T-helper 17 cell (primary cell): Measurements from ENCODE around the gene ASB13. TPM values are rescaled to one million over a fixed set of nuclear protein-coding genes. Genes with fewer than 3 reads are reported as not detected.

Experiments used
- ATAC-seq: fragments of 150-1000 bp; cut with Tn5 transposase; 2 replicates; pipeline ENCODE4 v1.10.0; 2021; ENCODE audit warnings: mild to moderate bottlenecking, moderate library complexity
- DNase-seq, 3 donors: peaks; one replicate each; pipeline versions ENCODE4 v3.0.0 to v3.0.0-alpha.2; 2020 to 2021
- H3K9me3 ChIP-seq: one replicate; pipeline ENCODE4 v1.7.0; 2013; ENCODE audit warnings: low read length, mild to moderate bottlenecking; ENCODE audit not compliant: control insufficient read depth, poor library complexity, severe bottlenecking
- H3K27ac Mint-ChIP-seq: one replicate; pipeline ENCODE4 v1.8.0; 2022; ENCODE audit warnings: mild to moderate bottlenecking, moderate library complexity, mixed read lengths
- H3K27me3 Mint-ChIP-seq: one replicate; pipeline ENCODE4 v1.8.0; 2022; ENCODE audit warnings: mixed read lengths
- H3K36me3 Mint-ChIP-seq: one replicate; pipeline ENCODE4 v1.8.0; 2022; ENCODE audit warnings: low read depth, mixed read lengths
- H3K4me1 Mint-ChIP-seq: one replicate; pipeline ENCODE4 v1.8.0; 2022; ENCODE audit warnings: mild to moderate bottlenecking, mixed read lengths
- H3K4me3 Mint-ChIP-seq: one replicate; pipeline ENCODE4 v1.8.0; 2022; ENCODE audit warnings: mild to moderate bottlenecking, moderate library complexity, mixed read lengths
- total RNA-seq, 4 donors: library from RNA in 2 of 4; stranded (reverse) in 2 of 4; gene quantifications; one replicate each; pipeline ENCODE4 v1.2.3 and lab custom pipeline; 2022 to 2026

The ASB13 gene
- total RNA-seq, 2 donors from 2014 or later, result 6.0 to 11.6 TPM

GRCh38 chr10:5663692-5664427, 2.5 kb downstream of the ASB13 start:
- no peak overlapping the region for H3K27ac Mint-ChIP-seq
- no peaks in the 10 kb centered on the region for H3K27me3 Mint-ChIP-seq
- H3K9me3 ChIP-seq, result no peaks in the 10 kb centered on the region
- H3K36me3 Mint-ChIP-seq, result no peaks in the 10 kb centered on the region
- H3K4me3 Mint-ChIP-seq, result no peak overlapping the region
- peaks cover 39% of the 10 kb centered on the region for H3K4me1 Mint-ChIP-seq
- ATAC-seq (no peak), DNase-seq (no peak)

- no peak for DNase-seq
- no peak for ATAC-seq
- Mint-ChIP-seq H3K27me3 (no peaks in the 10 kb centered on the region), H3K27ac (no peak overlapping the region), H3K36me3 (no peaks in the 10 kb centered on the region), H3K4me3 (no peak overlapping the region), H3K4me1 (peaks cover 41% of the 10 kb centered on the region)
- no peaks in the 10 kb centered on the region for H3K9me3 ChIP-seq
These were observed 3.5 kb downstream of the ASB13 start for GRCh38 chr10:5662708-5663579.

GRCh38 chr10:5661043-5661442, 5.4 kb downstream of the ASB13 start:
- Mint-ChIP-seq H3K27me3 (no peaks in the 10 kb centered on the region), H3K4me3 (no peak overlapping the region), H3K4me1 (peaks cover 46% of the 10 kb centered on the region), H3K27ac (peak overlapping the region; percentile 77), H3K36me3 (no peaks in the 10 kb centered on the region)
- no peak for ATAC-seq
- no peak for DNase-seq
- H3K9me3 ChIP-seq, result no peaks in the 10 kb centered on the region

GRCh38 chr10:5659702-5660528, 6.5 kb downstream of the ASB13 start:
- ATAC-seq (peak; percentile 55), DNase-seq (no peak)
- H3K9me3 ChIP-seq, result no peaks in the 10 kb centered on the region
- Mint-ChIP-seq H3K4me3 (peak overlapping the region; percentile 36), H3K36me3 (peaks cover 2% of the 10 kb centered on the region), H3K4me1 (peaks cover 50% of the 10 kb centered on the region), H3K27me3 (no peaks in the 10 kb centered on the region), H3K27ac (peak overlapping the region; percentile 77)

GRCh38 chr10:5658871-5659618, 7.3 kb downstream of the ASB13 start:
- no peak for DNase-seq
- Mint-ChIP-seq H3K27me3 (no peaks in the 10 kb centered on the region), H3K4me3 (no peak overlapping the region), H3K4me1 (peaks cover 46% of the 10 kb centered on the region), H3K36me3 (peaks cover 2% of the 10 kb centered on the region), H3K27ac (no peak overlapping the region)
- no peak for ATAC-seq
- H3K9me3 ChIP-seq, result no peaks in the 10 kb centered on the region

- ATAC-seq (no peak), DNase-seq (no peak)
- peaks cover 42% of the 10 kb centered on the region for H3K4me1 Mint-ChIP-seq
- H3K27ac Mint-ChIP-seq, result peak overlapping the region; percentile 53
- no peaks in the 10 kb centered on the region for H3K9me3 ChIP-seq
- peak overlapping the region; percentile 25 for H3K4me3 Mint-ChIP-seq
- no peaks in the 10 kb centered on the region for H3K27me3 Mint-ChIP-seq
- peaks cover 2% of the 10 kb centered on the region for H3K36me3 Mint-ChIP-seq
These were observed 9.4 kb downstream of the ASB13 start for GRCh38 chr10:5656737-5657579.

- Mint-ChIP-seq H3K36me3 (peaks cover 3% of the 10 kb centered on the region), H3K4me1 (peaks cover 32% of the 10 kb centered on the region), H3K27me3 (no peaks in the 10 kb centered on the region), H3K27ac (peak overlapping the region; percentile 79), H3K4me3 (peak overlapping the region; percentile 47)
- no peaks in the 10 kb centered on the region for H3K9me3 ChIP-seq
- DNase-seq, result no peak
- peak; percentile 68 for ATAC-seq
These were observed 11.3 kb downstream of the ASB13 start for GRCh38 chr10:5655121-5655520.

GRCh38 chr10:5654218-5654755, 12.1 kb downstream of the ASB13 start:
- no peaks in the 10 kb centered on the region for H3K9me3 ChIP-seq
- peaks cover 26% of the 10 kb centered on the region for H3K4me1 Mint-ChIP-seq
- no peak overlapping the region for H3K4me3 Mint-ChIP-seq
- ATAC-seq (no peak), DNase-seq (no peak)
- H3K27me3 Mint-ChIP-seq, result no peaks in the 10 kb centered on the region
- peaks cover 6% of the 10 kb centered on the region for H3K36me3 Mint-ChIP-seq
- H3K27ac Mint-ChIP-seq, result peak overlapping the region; percentile 79

GRCh38 chr10:5652746-5653145, 13.6 kb downstream of the ASB13 start:
- Mint-ChIP-seq H3K4me3 (no peak overlapping the region), H3K27ac (no peak overlapping the region), H3K27me3 (no peaks in the 10 kb centered on the region), H3K36me3 (peaks cover 6% of the 10 kb centered on the region), H3K4me1 (peaks cover 24% of the 10 kb centered on the region)
- ATAC-seq (no peak), DNase-seq (no peak)
- no peaks in the 10 kb centered on the region for H3K9me3 ChIP-seq

- Mint-ChIP-seq H3K36me3 (peaks cover 6% of the 10 kb centered on the region), H3K4me1 (peaks cover 15% of the 10 kb centered on the region), H3K27me3 (no peaks in the 10 kb centered on the region), H3K27ac (peak overlapping the region; percentile 47), H3K4me3 (no peak overlapping the region)
- ATAC-seq (no peak), DNase-seq (no peak)
- no peaks in the 10 kb centered on the region for H3K9me3 ChIP-seq
These were observed 15.0 kb downstream of the ASB13 start for GRCh38 chr10:5651388-5651764.

- no peak overlapping the region for H3K4me3 Mint-ChIP-seq
- ATAC-seq (no peak), DNase-seq (no peak)
- H3K36me3 Mint-ChIP-seq, result peaks cover 6% of the 10 kb centered on the region
- H3K27ac Mint-ChIP-seq, result peak overlapping the region; percentile 47
- H3K27me3 Mint-ChIP-seq, result no peaks in the 10 kb centered on the region
- H3K4me1 Mint-ChIP-seq, result peaks cover 14% of the 10 kb centered on the region
- H3K9me3 ChIP-seq, result no peaks in the 10 kb centered on the region
These were observed 15.6 kb downstream of the ASB13 start for GRCh38 chr10:5650664-5651387.
